NCI-H82 (cell line): ENCODE measurements around the gene KRT7.

ENCODE experiments used
- DNase-seq: peaks from one replicate; lab custom pipeline; 2025; lab: John Stamatoyannopoulos, UW

The KRT7 gene

GRCh38 chr12:52199294-52199919, 33.6 kb upstream of the KRT7 start:
- no peak for DNase-seq

- peak; percentile 88 for DNase-seq
Measured at GRCh38 chr12:52200086-52200780, 32.8 kb upstream of the KRT7 start.

- DNase-seq, result peak; percentile 81
Measured at GRCh38 chr12:52200781-52201450, 32.1 kb upstream of the KRT7 start.

GRCh38 chr12:52201451-52201839, 31.6 kb upstream of the KRT7 start:
- peak; percentile 97 for DNase-seq

- DNase-seq, result peak; percentile 54
Measured at GRCh38 chr12:52202361-52203078, 30.5 kb upstream of the KRT7 start.

GRCh38 chr12:52203079-52203921, 29.7 kb upstream of the KRT7 start:
- DNase-seq, result peak; percentile 36

GRCh38 chr12:52204095-52204930, 28.7 kb upstream of the KRT7 start:
- no peak for DNase-seq

GRCh38 chr12:52204931-52205505, 28.0 kb upstream of the KRT7 start:
- DNase-seq, result no peak

- peak; percentile 54 for DNase-seq
Measured at GRCh38 chr12:52205612-52206303, 27.3 kb upstream of the KRT7 start.

- no peak for DNase-seq
Measured at GRCh38 chr12:52206304-52207040, 26.6 kb upstream of the KRT7 start.

- DNase-seq, result no peak
Measured at GRCh38 chr12:52207106-52207505, 25.9 kb upstream of the KRT7 start.

GRCh38 chr12:52207895-52208294, 25.1 kb upstream of the KRT7 start:
- DNase-seq, result no peak

- DNase-seq, result no peak
Measured at GRCh38 chr12:52208424-52209165, 24.4 kb upstream of the KRT7 start.

GRCh38 chr12:52209321-52209720, 23.7 kb upstream of the KRT7 start:
- no peak for DNase-seq

- peak; percentile 45 for DNase-seq
Measured at GRCh38 chr12:52210186-52210924, 22.7 kb upstream of the KRT7 start.

- DNase-seq, result peak; percentile 50
Measured at GRCh38 chr12:52210925-52211650, 22.0 kb upstream of the KRT7 start.
